ENCODE data around the gene NPIPB2. TPM values are rescaled to one million over a fixed set of nuclear protein-coding genes. Genes with fewer than 3 reads are reported as not detected.
"Not testable (repeated sequence)": the region's sequence is repeated elsewhere in the genome, so short reads cannot be mapped to it uniquely, and the experiment has no call there.

Gene NPIPB2
- total RNA-seq, 1 experiment from 2014 or later: 12.5 TPM

GRCh38 chr16:11924046-11924445 is 17.8 kb downstream of the NPIPB2 start:
- not testable (repeated sequence) for H3K23ac ChIP-seq (ENCODE audit: insufficient read length, low read depth, low read length); H2AFZ ChIP-seq (ENCODE audit: low read length); H3K4me1 Mint-ChIP-seq; H3K27me3 Mint-ChIP-seq (ENCODE audit: low read depth); H2BK5ac ChIP-seq (ENCODE audit: insufficient read length, low read length); H3K9me3 Mint-ChIP-seq; H4K5ac ChIP-seq (ENCODE audit: insufficient read length, low read depth, low read length); H3K79me2 ChIP-seq (ENCODE audit: insufficient read depth, low read length); H2BK20ac ChIP-seq (ENCODE audit: low read depth, low read length, poor library complexity, severe bottlenecking); H3K4me3 Mint-ChIP-seq; H3T11ph ChIP-seq (ENCODE audit: low read length); H3K9me3 ChIP-seq (ENCODE audit: control insufficient read depth, low read depth, low read length); H3K4me1 ChIP-seq (ENCODE audit: insufficient read depth, low read length); H3K4ac ChIP-seq (ENCODE audit: low read depth, low read length); H2BK120ac ChIP-seq (ENCODE audit: low read depth, low read length, poor library complexity, severe bottlenecking); H3K23me2 ChIP-seq (ENCODE audit: insufficient read length, low read depth, low read length, poor library complexity, severe bottlenecking); H3K56ac ChIP-seq (ENCODE audit: insufficient read length, low read depth, low read length); H4K20me1 ChIP-seq (ENCODE audit: control insufficient read depth, insufficient read depth, insufficient read length); H3K27ac ChIP-seq (ENCODE audit: insufficient read length, low read depth, low read length); H2BK15ac ChIP-seq (ENCODE audit: low read depth, low read length); H3K36me3 Mint-ChIP-seq (ENCODE audit: insufficient read depth in 1 of 3, low read depth in 3 of 3); H3K27me3 ChIP-seq (ENCODE audit: insufficient read depth, low read length); H2AK5ac ChIP-seq (ENCODE audit: insufficient read length, low read length); H3K9ac ChIP-seq (ENCODE audit: extremely low read depth, insufficient read length, low read length); H3K18ac ChIP-seq (ENCODE audit: insufficient read length, low read depth, low read length); H3K79me1 ChIP-seq (ENCODE audit: insufficient read depth, low read depth, low read length, poor library complexity, severe bottlenecking); H3K27ac Mint-ChIP-seq; H4K91ac ChIP-seq (ENCODE audit: insufficient read length, low read depth, low read length); H3K14ac ChIP-seq (ENCODE audit: insufficient read depth, low read length); H4K8ac ChIP-seq (replicated peaks; ENCODE audit: insufficient read length, low read depth, low read length); H3K4me2 ChIP-seq (ENCODE audit: insufficient read depth, insufficient read length, low read length); DNase-seq; H2BK12ac ChIP-seq (ENCODE audit: insufficient read length, low read depth, low read length)
- WGBS (ENCODE audit: extremely low coverage, insufficient read length, low lambda C conversion rate): no CpG with 5 or more reads among the region's 10 CpGs
